Neural progenitor cell (in vitro differentiated cells): ENCODE measurements around the gene TRPV5.

Experiments
- EZH2 ChIP-seq: fragments of 200-600 bp; sonication (generic); IDR thresholded peaks from 2 replicates; pipeline ENCODE4 v1.6.1; 2017; ENCODE audit warnings: antibody characterized with exemption, mild to moderate bottlenecking, moderate library complexity
- EZH2phosphoT487 ChIP-seq: fragments of 200-600 bp; sonication (generic); IDR thresholded peaks from 2 replicates; pipeline ENCODE4 v1.6.1; 2017; ENCODE audit warnings: antibody characterized with exemption
- TF ChIP-seq, protein P1 (sequence below): fragments of 200-600 bp; sonication (generic); IDR thresholded peaks from 2 replicates; pipeline ENCODE4 v1.5.1; 2017; ENCODE audit warnings: antibody characterized with exemption, mild to moderate bottlenecking

DNA sequence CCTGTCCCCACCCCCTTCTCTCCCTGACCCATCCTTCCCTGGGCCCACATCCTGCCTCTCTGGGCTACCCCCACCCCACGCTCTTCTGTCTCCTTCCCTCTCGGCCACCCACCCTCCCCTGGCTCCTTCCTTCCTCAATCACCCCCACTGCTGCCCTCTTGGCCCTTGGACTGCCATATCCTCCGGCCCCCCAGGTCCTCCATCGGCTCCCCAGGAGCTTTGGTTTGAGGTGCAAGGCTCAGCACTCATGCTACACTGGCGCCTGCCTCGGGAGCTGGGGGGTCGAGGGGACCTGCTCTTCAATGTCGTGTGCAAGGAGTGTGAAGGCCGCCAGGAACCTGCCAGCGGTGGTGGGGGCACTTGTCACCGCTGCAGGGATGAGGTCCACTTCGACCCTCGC, 67.8 kb downstream of the TRPV5 start:
- TF ChIP-seq, protein P1, sequence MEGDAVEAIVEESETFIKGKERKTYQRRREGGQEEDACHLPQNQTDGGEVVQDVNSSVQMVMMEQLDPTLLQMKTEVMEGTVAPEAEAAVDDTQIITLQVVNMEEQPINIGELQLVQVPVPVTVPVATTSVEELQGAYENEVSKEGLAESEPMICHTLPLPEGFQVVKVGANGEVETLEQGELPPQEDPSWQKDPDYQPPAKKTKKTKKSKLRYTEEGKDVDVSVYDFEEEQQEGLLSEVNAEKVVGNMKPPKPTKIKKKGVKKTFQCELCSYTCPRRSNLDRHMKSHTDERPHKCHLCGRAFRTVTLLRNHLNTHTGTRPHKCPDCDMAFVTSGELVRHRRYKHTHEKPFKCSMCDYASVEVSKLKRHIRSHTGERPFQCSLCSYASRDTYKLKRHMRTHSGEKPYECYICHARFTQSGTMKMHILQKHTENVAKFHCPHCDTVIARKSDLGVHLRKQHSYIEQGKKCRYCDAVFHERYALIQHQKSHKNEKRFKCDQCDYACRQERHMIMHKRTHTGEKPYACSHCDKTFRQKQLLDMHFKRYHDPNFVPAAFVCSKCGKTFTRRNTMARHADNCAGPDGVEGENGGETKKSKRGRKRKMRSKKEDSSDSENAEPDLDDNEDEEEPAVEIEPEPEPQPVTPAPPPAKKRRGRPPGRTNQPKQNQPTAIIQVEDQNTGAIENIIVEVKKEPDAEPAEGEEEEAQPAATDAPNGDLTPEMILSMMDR = no peak
- TF ChIP-seq EZH2phosphoT487 = no peak
- TF ChIP-seq EZH2 = no peak
